GM21529 (cell line): ENCODE data around the gene SPRN.
A peak's percentile ranks its signal among the peaks of the same experiment; 100 is the strongest.
"Not testable (repeated sequence)": the region's sequence is repeated elsewhere in the genome, so short reads cannot be mapped to it uniquely, and the experiment has no call there.

Source experiments
- ATAC-seq: cut with Tn5 transposase; IDR thresholded peaks from one replicate; pipeline ENCODE4 v1.9.1; 2021; ENCODE audit not compliant: unreplicated experiment

Gene SPRN

GRCh38 chr10:133440633-133441285 lies 16.3 kb upstream of the SPRN start:
- ATAC-seq, result no peak

GRCh38 chr10:133439517-133440461 lies 15.4 kb upstream of the SPRN start:
- ATAC-seq, result no peak

GRCh38 chr10:133438711-133439273 lies 14.4 kb upstream of the SPRN start:
- ATAC-seq, result peak; percentile 66

- ATAC-seq, result not testable (repeated sequence)
Observed at GRCh38 chr10:133432789-133433188, 8.4 kb upstream of the SPRN start.

GRCh38 chr10:133431888-133432613 lies 7.6 kb upstream of the SPRN start:
- not testable (repeated sequence) for ATAC-seq

GRCh38 chr10:133429571-133429970 lies 5.1 kb upstream of the SPRN start:
- ATAC-seq, result not testable (repeated sequence)

GRCh38 chr10:133424102-133424501 lies 323 bp downstream of the SPRN start:
- not testable (repeated sequence) for ATAC-seq

- no peak for ATAC-seq
Observed at GRCh38 chr10:133422807-133423771, 1.3 kb downstream of the SPRN start.

- no peak for ATAC-seq
Observed at GRCh38 chr10:133422223-133422806, 2.1 kb downstream of the SPRN start.

- ATAC-seq, result no peak
Observed at GRCh38 chr10:133421336-133422222, 2.8 kb downstream of the SPRN start.

GRCh38 chr10:133420579-133420978 lies 3.8 kb downstream of the SPRN start:
- ATAC-seq, result no peak

- no peak for ATAC-seq
Observed at GRCh38 chr10:133420028-133420427, 4.4 kb downstream of the SPRN start.

GRCh38 chr10:133419211-133419950 lies 5.0 kb downstream of the SPRN start:
- ATAC-seq, result no peak

- ATAC-seq, result no peak
Observed at GRCh38 chr10:133418289-133418993, 6.0 kb downstream of the SPRN start.

- ATAC-seq, result no peak
Observed at GRCh38 chr10:133415752-133416151, 8.7 kb downstream of the SPRN start.

- ATAC-seq, result not testable (repeated sequence)
Observed at GRCh38 chr10:133414401-133414800, 10.0 kb downstream of the SPRN start.

- no peak for ATAC-seq
Observed at GRCh38 chr10:133412381-133412711, 12.1 kb downstream of the SPRN start.
